ENCODE measurements around the gene HIC2. TPM values are rescaled to one million over a fixed set of nuclear protein-coding genes. Genes with fewer than 3 reads are reported as not detected.
"Not testable (repeated sequence)": the region's sequence is repeated elsewhere in the genome, so short reads cannot be mapped to it uniquely, and the experiment has no call there.

Gene HIC2
- total RNA-seq, 4 donors from 2014 or later, result 4.7 to 7.7 (median 6.5) TPM

DNA sequence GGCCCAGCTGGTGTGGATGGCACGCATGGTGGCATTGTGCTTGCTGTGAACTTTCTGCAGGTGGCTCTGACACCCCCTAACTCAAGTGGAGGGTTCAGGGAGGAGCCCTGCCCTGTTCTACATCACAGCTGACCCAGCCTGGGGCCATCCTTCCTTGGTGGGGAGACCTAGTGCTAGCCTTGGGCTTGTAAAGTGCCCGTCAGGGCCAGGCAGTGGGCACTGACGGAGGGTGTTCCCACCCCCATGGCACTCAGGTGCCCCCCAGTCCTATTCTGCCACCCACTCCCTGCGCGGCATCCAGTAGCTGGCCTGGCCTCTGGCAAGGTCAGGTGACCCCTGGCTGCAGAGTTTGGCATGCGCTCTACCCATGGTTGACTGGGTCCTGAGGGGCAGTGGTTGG lies 24.0 kb downstream of the HIC2 start:
- H3K9me3 ChIP-seq; H3K27me3 ChIP-seq; H3K4me3 ChIP-seq (replicated peaks in 1 of 3); intact Hi-C loops (cut with DNase I): not testable (repeated sequence)
- WGBS, 2 donors, result no CpG with 5 or more reads among the region's 6 CpGs
- Histone ChIP-seq H3K4me1 (peaks cover 13 to 14% of the 10 kb centered on the region in 2 donors), H3K36me3 (peaks cover 11 to 12% of the 10 kb centered on the region in 2 donors), H3K27ac (peak overlapping the region in 1 of 3 donors; percentile 60)
- peak in 1 of 2 donors; percentile 1 for DNase-seq

DNA sequence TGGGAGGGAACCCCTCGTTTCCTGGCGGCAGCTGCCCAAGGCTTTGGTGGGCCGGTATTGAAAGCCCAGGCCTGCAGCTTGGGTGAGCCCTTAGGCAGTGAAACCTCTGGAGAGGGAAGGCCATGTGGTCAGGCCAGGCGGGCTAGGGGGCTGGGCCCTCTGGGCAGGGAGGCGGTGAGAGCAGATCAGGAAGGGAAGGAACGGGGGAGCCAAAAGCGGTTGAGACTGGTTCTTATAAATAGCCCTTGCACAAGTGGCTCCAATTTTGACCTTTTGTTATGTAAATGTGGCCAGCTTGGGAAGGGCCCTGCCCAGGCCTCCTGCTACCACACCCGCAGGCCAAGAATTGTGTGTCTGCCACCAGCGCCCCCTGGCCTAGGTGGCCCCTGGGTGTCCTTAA lies 25.0 kb downstream of the HIC2 start:
- WGBS, 2 donors, result no CpG with 5 or more reads among the region's 9 CpGs
- Histone ChIP-seq H3K4me1 (peaks cover 13 to 14% of the 10 kb centered on the region in 2 donors), H3K36me3 (peaks cover 11 to 20% of the 10 kb centered on the region in 2 donors)
- H3K27me3 ChIP-seq; DNase-seq; H3K4me3 ChIP-seq (replicated peaks in 1 of 3); intact Hi-C loops (cut with DNase I); H3K9me3 ChIP-seq; H3K27ac ChIP-seq: not testable (repeated sequence)

DNA sequence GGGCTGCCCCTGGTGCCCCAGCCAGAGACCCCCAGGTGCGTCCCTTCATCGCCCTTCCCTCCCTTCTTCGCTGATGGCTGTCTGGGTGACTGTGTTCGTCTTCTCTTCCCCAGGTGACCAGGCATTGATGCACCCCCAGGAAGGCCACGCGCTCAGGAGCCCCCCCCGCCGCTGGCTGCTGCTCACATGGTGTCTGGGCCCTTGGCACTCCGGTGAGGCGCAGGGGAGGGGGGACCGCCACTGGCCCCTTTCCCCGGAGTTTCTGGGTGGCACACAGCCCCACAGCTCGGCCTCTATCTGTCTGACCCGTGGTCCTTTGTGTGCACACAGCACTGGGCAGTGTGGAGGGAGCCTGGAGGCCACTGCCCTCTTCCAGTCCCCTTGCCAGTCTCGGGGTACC lies 25.5 kb downstream of the HIC2 start:
- H3K27ac ChIP-seq, result peak overlapping the region in 2 of 3 donors; percentile 20 to 33
- DNase-seq, result not testable (repeated sequence)

DNA sequence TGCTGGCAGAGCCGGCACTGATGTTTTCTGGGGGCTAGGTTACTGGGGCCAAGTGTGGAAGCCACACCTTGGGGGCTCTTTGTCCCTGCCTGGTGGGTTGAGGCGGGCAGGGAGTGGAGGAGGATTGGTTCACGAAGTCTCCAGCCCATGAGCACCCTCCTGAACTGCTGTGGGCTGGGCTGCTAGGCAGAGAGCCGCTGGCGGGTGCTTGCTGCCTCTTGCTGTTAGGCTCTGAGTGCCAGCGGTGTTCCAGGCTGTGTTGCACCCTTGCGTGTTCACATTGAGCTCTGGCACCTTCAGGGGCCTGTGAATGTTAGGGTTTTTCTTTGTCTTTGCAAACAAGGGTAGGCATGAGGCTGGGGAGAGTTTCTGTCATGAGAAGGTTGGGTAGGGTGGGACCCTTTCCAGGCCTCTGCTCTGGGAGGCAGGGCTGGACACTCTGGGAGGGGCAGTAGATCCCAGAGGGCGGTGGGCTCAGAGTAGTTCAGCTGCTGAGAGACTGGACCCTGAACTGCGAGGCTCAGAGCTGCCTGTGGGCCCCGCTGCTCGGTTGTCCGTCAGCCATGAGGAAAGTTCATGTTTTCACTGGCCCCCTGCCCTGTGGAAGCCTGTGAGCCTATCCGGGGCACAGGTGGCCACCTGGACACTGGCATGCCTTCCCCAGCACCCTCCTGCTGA lies 26.0 kb downstream of the HIC2 start:
- TF ChIP-seq POLR2A (IDR thresholded peaks at IDR 0.05), result no peak
- TF ChIP-seq, protein P1, sequence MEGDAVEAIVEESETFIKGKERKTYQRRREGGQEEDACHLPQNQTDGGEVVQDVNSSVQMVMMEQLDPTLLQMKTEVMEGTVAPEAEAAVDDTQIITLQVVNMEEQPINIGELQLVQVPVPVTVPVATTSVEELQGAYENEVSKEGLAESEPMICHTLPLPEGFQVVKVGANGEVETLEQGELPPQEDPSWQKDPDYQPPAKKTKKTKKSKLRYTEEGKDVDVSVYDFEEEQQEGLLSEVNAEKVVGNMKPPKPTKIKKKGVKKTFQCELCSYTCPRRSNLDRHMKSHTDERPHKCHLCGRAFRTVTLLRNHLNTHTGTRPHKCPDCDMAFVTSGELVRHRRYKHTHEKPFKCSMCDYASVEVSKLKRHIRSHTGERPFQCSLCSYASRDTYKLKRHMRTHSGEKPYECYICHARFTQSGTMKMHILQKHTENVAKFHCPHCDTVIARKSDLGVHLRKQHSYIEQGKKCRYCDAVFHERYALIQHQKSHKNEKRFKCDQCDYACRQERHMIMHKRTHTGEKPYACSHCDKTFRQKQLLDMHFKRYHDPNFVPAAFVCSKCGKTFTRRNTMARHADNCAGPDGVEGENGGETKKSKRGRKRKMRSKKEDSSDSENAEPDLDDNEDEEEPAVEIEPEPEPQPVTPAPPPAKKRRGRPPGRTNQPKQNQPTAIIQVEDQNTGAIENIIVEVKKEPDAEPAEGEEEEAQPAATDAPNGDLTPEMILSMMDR (IDR thresholded peaks at IDR 0.05), result no peak
- WGBS, 2 donors, result 72 to 75% methylated on average over 6 to 8 of the region's 13 CpGs
- DNase-seq, result peak; percentile 58 to 60
- peaks cover 11 to 20% of the 10 kb centered on the region in 2 donors for H3K36me3 ChIP-seq
- peak overlapping the region; percentile 20 to 33 (median 25) for H3K27ac ChIP-seq
- H3K9me3 ChIP-seq, result no peaks in the 10 kb centered on the region
- H3K4me3 ChIP-seq (replicated peaks in 1 of 3), result no peak overlapping the region
- peaks cover 17 to 18% of the 10 kb centered on the region in 2 donors for H3K4me1 ChIP-seq
- no peaks in the 10 kb centered on the region for H3K27me3 ChIP-seq
- intact Hi-C loops (cut with DNase I), result no loop called here

More for the DNA sequence above, 25.5 kb downstream of the HIC2 start:
- H3K9me3 ChIP-seq; H3K4me3 ChIP-seq (replicated peaks in 1 of 3); H3K27me3 ChIP-seq; intact Hi-C loops (cut with DNase I): not testable (repeated sequence)
- no CpG with 5 or more reads among the region's 15 CpGs for WGBS, 2 donors
- Histone ChIP-seq H3K4me1 (peaks cover 13 to 14% of the 10 kb centered on the region in 2 donors), H3K36me3 (peaks cover 11 to 20% of the 10 kb centered on the region in 2 donors)

DNA sequence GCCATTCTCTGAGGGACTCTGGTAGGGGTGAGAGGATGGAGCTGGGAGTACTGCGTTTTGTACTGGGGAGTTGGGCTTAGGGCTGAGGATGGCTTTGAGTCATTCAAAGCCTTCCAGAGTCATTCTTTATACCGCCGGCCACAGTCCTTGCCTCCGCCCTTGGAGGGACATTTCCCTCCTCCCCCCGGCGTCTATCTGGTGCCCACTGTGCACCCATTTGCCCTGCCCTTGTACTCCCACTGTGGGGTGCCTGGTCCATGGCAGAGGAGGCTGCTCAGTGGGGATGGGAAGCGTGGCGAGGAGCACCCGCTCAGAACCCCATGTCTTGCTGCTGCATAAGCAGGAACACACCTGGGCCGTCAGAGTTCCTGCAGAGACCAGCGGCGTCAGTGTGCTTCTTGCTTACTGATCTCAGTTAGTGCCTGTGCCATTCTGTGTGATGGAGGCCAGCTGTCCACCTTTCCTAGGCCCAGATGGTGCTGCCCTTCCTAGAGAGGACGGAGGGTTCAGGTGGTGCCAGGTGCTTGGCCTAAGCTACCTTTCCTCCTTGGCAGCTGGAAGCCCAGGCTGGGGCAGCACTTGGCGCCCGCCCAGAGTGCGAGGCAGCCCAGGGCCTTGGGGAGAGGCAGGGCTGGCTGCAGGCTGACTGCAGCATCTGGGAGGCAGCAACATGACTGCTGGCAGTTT lies 26.7 kb downstream of the HIC2 start:
- TF ChIP-seq, protein P1 (IDR thresholded peaks at IDR 0.05), result no peak
- no peak for TF ChIP-seq POLR2A (IDR thresholded peaks at IDR 0.05)
- intact Hi-C loops (cut with DNase I), result no loop called here
- WGBS, 2 donors, result 85 to 89% methylated on average over 9 to 13 of the region's 16 CpGs
- Histone ChIP-seq H3K27me3 (no peaks in the 10 kb centered on the region), H3K27ac (peak overlapping the region in 1 of 3 donors; percentile 33), H3K36me3 (peaks cover 11 to 20% of the 10 kb centered on the region in 2 donors), H3K9me3 (no peaks in the 10 kb centered on the region), H3K4me1 (peaks cover 24 to 25% of the 10 kb centered on the region in 2 donors), H3K4me3 (replicated peaks in 1 of 3) (no peak overlapping the region)
- no peak for DNase-seq

DNA sequence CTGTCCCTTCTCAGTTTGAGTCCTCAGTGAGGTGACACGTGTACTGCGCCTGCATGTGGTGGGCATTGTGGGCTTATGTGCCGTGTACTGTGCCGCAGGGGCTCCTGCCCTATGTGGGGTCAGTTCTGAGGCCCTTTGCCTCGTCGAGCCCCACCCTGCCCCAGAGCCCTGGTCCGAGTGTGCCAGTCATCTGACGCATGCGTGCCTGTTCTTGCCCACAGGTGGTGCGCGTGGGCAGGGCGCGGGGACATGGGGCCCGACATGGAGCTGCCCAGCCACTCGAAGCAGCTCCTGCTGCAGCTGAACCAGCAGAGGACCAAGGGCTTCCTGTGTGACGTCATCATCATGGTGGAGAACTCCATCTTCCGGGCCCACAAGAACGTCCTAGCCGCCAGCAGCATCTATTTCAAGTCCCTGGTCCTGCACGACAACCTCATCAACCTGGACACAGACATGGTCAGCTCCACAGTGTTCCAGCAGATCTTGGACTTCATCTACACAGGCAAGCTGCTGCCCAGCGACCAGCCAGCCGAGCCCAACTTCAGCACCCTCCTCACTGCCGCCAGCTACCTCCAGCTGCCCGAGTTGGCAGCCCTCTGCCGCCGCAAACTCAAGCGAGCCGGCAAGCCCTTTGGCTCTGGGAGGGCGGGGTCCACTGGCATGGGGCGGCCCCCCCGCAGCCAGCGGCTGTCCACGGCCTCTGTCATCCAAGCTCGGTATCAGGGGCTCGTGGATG lies 27.7 kb downstream of the HIC2 start:
- Histone ChIP-seq H3K9me3 (no peaks in the 10 kb centered on the region), H3K27ac (no peak overlapping the region), H3K27me3 (no peaks in the 10 kb centered on the region), H3K4me3 (replicated peaks in 1 of 3) (no peak overlapping the region), H3K4me1 (peaks cover 32 to 34% of the 10 kb centered on the region in 2 donors), H3K36me3 (peaks cover 11 to 20% of the 10 kb centered on the region in 2 donors)
- no peak for TF ChIP-seq POLR2A (IDR thresholded peaks at IDR 0.05)
- TF ChIP-seq, protein P1 (IDR thresholded peaks at IDR 0.05), result no peak
- WGBS, 2 donors, result 91% methylated on average over 27 to 35 of the region's 35 CpGs
- no peak for DNase-seq
- intact Hi-C loops (cut with DNase I), result no loop called here
